Astrocyte (in vitro differentiated cells and primary cell): ENCODE measurements around the gene GH1.

Source experiments
- EZH2 ChIP-seq: IDR thresholded peaks from 2 replicates; pipeline ENCODE4 v1.6.1; 2012; ENCODE audit warnings: mild to moderate bottlenecking, low read length, inconsistent platforms; ENCODE audit not compliant: insufficient read depth
- TF ChIP-seq, protein P1 (sequence below): IDR thresholded peaks from 2 replicates; pipeline ENCODE4 v1.5.1; 2011; ENCODE audit warnings: low read depth, mild to moderate bottlenecking, inconsistent platforms, low read length, moderate library complexity; ENCODE audit not compliant: insufficient read depth

GRCh38 chr17:63925615-63926014, 7.0 kb upstream of the GH1 start:
- TF ChIP-seq, protein P1, sequence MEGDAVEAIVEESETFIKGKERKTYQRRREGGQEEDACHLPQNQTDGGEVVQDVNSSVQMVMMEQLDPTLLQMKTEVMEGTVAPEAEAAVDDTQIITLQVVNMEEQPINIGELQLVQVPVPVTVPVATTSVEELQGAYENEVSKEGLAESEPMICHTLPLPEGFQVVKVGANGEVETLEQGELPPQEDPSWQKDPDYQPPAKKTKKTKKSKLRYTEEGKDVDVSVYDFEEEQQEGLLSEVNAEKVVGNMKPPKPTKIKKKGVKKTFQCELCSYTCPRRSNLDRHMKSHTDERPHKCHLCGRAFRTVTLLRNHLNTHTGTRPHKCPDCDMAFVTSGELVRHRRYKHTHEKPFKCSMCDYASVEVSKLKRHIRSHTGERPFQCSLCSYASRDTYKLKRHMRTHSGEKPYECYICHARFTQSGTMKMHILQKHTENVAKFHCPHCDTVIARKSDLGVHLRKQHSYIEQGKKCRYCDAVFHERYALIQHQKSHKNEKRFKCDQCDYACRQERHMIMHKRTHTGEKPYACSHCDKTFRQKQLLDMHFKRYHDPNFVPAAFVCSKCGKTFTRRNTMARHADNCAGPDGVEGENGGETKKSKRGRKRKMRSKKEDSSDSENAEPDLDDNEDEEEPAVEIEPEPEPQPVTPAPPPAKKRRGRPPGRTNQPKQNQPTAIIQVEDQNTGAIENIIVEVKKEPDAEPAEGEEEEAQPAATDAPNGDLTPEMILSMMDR: no peak
- TF ChIP-seq EZH2: no peak
